GM13976 (cell line): ENCODE results near the gene SUOX.
"Not testable (repeated sequence)": the region's sequence is repeated elsewhere in the genome, so short reads cannot be mapped to it uniquely, and the experiment has no call there.

Source experiments
- DNase-seq: peaks from one replicate; pipeline ENCODE4 v3.0.0; 2012; ENCODE audit warnings: low spot score
- in situ Hi-C: fragments of 300-500 bp; cut with MboI; formaldehyde crosslinking; loops from one replicate; pipeline ENCODE4 v1.12.0; 2022; ENCODE audit warnings: low sequenced_read_pairs, mixed read lengths, inconsistent platforms; ENCODE audit not compliant: unreplicated experiment
- TF ChIP-seq, protein P1 (sequence below): IDR thresholded peaks from 2 replicates; pipeline ENCODE4 v1.5.1; 2012; ENCODE audit warnings: borderline replicate concordance, mild to moderate bottlenecking; ENCODE audit not compliant: insufficient read depth; ENCODE audit errors: extremely low read depth, missing control alignments, control extremely low read depth

SUOX gene

DNA sequence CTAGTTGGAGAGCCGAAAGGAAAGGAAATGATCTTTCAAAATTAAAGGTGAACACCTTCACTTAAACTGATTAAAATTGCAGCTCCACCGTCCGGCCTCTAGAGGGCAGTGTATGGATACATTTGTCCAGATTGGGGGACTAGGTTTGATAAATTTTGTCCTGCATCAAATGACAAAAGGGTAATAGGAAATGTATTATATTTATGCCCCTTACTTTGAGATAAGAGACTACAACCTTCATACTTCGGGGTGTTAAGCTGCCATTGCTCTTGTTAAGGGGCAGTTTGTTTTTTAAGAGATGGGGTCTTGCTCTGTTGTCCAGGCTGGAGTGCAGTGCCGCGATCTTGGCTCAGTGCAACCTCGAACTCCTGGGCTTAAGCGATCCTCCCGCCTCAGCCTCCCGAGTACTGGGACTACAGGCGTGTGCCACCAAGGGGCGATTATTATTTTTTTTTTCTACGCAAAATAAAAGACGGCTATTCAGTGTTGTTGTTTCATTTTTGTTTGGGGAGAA is 818 bp upstream of the SUOX start:
- in situ Hi-C loops = no loop called here
- TF ChIP-seq, protein P1, sequence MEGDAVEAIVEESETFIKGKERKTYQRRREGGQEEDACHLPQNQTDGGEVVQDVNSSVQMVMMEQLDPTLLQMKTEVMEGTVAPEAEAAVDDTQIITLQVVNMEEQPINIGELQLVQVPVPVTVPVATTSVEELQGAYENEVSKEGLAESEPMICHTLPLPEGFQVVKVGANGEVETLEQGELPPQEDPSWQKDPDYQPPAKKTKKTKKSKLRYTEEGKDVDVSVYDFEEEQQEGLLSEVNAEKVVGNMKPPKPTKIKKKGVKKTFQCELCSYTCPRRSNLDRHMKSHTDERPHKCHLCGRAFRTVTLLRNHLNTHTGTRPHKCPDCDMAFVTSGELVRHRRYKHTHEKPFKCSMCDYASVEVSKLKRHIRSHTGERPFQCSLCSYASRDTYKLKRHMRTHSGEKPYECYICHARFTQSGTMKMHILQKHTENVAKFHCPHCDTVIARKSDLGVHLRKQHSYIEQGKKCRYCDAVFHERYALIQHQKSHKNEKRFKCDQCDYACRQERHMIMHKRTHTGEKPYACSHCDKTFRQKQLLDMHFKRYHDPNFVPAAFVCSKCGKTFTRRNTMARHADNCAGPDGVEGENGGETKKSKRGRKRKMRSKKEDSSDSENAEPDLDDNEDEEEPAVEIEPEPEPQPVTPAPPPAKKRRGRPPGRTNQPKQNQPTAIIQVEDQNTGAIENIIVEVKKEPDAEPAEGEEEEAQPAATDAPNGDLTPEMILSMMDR = peak; percentile 86
- DNase-seq = peak; percentile 68

DNA sequence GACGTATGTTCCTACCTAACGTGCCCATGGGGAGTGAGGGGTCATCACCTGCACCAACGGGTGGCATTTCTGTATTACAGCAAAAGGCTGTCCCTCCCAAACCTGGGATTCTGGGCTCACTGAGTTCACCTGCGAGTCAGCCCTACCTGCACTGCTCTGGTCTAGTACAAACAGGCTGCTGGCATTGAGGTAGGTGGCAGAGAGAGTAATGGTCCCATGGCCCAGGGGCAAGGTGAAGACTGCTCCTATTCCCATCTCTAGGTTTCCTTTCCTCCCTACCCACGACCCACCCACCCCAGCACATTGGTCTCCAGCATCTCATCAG is 421 bp downstream of the SUOX start:
- TF ChIP-seq, protein P1 = no peak
- in situ Hi-C loops = no loop called here
- DNase-seq = no peak

DNA sequence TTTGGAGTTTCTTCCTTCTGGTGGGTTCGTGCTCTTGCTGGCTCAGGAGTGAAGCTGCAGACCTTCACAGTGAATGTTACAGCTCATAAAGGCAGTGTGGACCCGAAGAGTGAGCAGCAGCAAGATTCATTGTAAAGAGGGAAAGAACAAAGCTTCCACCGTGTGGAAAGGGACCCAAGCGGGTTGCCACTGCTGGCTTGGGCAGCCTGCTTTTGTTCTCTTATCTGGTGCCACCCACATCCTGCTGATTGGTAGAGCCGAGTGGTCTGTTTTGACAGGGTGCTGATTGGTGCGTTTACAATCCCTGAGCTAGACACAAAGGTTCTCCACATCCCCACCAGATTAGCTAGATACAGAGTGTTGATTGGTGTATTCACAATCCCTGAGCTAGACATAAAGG is 2.4 kb downstream of the SUOX start:
- DNase-seq, in situ Hi-C loops: not testable (repeated sequence)

DNA sequence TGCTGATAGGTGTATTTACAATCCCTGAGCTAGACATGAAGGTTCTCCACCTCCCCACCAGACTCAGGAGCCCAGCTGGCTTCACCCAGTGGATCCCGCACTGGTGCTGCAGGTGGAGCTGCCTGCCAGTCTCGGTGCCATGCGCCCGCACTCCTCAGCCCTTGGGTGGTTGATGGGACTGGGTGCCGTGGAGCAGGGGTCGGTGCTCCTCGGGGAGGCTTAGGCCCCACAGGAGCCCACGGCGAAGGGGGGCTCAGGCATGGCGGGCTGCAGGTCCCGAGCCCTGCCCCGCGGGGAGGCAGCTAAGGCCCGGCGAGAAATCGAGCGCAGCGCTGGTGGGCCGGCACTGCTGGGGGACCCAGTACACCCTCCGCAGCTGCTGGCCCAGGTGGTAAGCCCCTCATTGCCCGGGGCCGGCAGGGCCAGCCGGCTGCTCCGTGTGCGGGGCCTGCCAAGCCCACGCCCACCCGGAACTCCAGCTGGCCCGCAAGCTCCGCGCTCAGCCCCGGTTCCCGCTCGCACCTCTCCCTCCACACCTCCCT is 3.0 kb downstream of the SUOX start:
- DNase-seq, in situ Hi-C loops: not testable (repeated sequence)

DNA sequence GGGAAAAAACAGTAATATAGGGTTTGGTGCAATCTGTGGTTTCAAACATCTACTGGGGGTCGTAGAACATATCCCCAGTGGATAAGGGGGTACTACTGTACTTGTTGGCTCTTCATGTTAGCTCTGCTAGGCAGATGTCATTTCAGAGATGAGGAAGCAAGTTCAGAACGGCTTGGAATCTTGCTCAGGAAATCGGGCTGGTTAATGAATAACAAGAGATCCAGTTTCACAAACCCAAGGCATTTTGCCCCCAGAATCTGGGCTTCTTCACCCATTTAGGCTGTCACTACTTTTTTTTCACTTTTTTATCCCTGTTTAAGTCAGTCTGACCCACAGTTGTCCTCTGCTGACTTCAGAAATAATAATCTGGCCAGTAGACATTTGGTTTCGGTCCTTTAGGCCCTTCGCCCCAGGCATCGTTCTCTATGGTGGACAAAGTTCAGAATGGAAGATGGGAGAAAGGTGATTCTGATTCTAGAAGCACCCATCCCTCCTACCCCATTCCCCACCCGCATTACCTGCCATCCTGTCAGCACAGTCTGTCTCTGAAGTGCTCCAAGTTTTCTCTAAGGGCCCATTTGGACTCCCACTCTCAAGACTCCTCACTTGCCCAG is 4.5 kb downstream of the SUOX start:
- in situ Hi-C loops = no loop called here
- DNase-seq = no peak
- TF ChIP-seq, protein P1 = no peak

DNA sequence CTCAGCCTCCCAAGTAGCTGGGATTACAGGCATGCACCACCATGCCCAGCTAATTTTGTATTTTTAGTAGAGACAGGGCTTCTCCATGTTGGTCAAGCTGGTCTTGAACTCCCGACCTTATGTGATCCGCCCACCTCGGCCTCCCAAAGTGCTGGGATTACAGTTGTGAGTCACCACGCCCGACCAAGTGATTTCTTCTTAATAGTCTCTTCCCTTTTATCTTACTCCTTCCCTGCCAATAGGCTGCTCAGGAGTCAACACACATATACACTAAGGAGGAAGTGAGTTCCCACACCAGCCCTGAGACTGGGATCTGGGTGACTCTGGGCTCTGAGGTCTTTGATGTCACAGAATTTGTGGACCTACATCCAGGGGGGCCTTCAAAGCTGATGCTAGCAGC is 6.3 kb downstream of the SUOX start:
- in situ Hi-C loops, DNase-seq: not testable (repeated sequence)

DNA sequence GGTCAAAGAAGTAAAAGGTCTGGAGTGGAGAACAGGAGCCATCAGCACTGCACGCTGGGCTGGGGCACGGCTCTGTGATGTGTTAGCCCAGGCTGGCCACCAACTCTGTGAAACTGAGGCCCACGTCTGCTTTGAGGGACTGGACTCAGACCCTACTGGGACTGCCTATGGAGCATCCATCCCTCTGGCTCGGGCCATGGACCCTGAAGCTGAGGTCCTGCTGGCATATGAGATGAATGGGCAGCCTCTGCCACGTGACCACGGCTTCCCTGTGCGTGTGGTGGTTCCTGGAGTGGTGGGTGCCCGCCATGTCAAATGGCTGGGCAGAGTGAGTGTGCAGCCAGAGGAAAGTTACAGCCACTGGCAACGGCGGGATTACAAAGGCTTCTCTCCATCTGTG is 7.1 kb downstream of the SUOX start:
- TF ChIP-seq, protein P1 = no peak
- no peak for DNase-seq
- in situ Hi-C loops = no loop called here

DNA sequence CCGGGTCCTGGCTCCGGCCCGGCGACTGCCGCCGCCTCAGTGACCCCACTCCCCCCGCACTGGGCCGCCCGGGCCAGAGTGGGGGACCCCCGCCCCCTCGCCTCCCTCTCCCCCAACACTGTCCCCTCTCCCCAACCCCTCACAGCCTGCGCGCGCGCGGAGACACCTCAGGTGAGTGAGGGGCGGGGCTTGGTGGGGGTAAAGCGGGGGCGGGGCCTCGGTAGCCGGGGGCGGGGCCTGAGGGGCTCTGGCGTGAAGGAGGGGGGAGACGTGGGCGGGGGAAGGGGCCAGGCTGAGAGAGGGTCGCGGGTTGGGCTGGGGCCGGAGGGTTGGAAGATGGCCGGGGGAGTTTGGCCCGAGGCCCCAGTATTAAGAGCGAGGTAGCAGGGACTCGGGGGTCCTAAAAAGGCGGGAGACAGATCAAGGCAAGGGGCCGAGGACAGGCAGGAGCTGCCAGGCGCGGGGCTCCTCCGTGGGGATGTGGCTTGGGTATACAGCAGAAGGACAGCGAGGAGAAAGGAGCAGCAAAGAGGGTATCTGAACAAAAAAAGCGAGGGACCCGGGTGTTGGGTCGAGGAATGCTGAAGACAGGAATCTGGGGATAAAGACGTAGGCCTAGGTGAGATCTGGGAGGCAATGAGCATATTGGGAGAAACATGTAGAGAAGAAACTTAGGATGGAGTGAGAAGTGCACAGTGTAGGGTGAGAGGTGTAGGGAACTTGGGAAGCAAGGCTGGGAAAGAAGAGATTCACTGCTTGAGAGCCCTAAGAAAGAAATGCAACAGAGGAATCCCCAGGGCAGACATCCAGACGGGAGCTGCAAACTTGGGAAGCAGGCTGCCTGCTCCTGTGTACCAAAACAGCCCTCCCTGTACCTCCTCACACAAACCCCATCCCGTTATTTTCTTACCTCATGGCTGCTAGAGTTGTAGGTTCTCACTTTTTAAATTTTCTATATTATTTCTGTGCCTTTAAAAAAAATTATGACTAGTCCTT is 10.8 kb downstream of the SUOX start:
- in situ Hi-C loops = no loop called here
- TF ChIP-seq, protein P1 = no peak
- peak; percentile 88 for DNase-seq
